Left lung (tissue), 10 donors: ENCODE measurements around the gene SOX12. TPM values are rescaled to one million over a fixed set of nuclear protein-coding genes. Genes with fewer than 3 reads are reported as not detected.
A peak's percentile ranks its signal among the peaks of the same experiment; 100 is the strongest.

Source experiments
- ATAC-seq: fragments of 200-7000 bp; cut with Tn5 transposase; one replicate; pipeline ENCODE4 v1.9.1; 2020; ENCODE audit warnings: moderate library complexity
- DNase-seq, 4 donors: peaks; one replicate each; pipeline ENCODE4 v3.0.0-alpha.2; 2013 to 2020
- H3K27ac ChIP-seq, 2 donors: fragments of 200-600 bp; sonication (generic) in 1 of 2; one replicate each; pipeline versions ENCODE4 v1.5.0 to v1.8.0; 2020 to 2021
- H3K27me3 ChIP-seq, 2 donors: fragments of 200-600 bp; sonication (generic) in 1 of 2; one replicate each; pipeline versions ENCODE4 v1.5.0 to v1.8.0; 2020 to 2021
- H3K36me3 ChIP-seq, 2 donors: fragments of 200-600 bp; sonication (generic) in 1 of 2; one replicate each; pipeline versions ENCODE4 v1.5.0 to v1.8.0; 2020 to 2021
- H3K4me1 ChIP-seq, 2 donors: fragments of 200-600 bp; one replicate each; pipeline ENCODE4 v1.8.0; 2021
- H3K4me3 ChIP-seq, 2 donors: fragments of 200-600 bp; sonication (generic) in 1 of 2; one replicate each; pipeline versions ENCODE4 v1.5.0 to v1.8.0; 2020 to 2021; ENCODE audit warnings: mild to moderate bottlenecking in 1 of 2
- H3K9me3 ChIP-seq, 2 donors: fragments of 200-600 bp; sonication (generic) in 1 of 2; one replicate each; pipeline versions ENCODE4 v1.5.0 to v1.8.0; 2020 to 2021
- CTCF ChIP-seq, 2 donors: fragments of 200-600 bp; sonication (generic) in 1 of 2; IDR thresholded peaks; one replicate each; pipeline versions ENCODE4 v1.5.0 to v1.8.0; 2021; ENCODE audit warnings: antibody characterized with exemption in 2 of 2
- intact Hi-C, 2 donors: fragments of 100-400 bp; cut with DNase I; formaldehyde crosslinking; loops; one replicate each; pipeline versions ENCODE4 v1.11.2 to v1.14.2; 2022
- polyA plus RNA-seq, 6 donors: library from polyadenylated mRNA; unstranded; fragments of 120-200 nt; gene quantifications; one replicate each; pipeline ENCODE4 v1.2.1, GENCODE V29; 2013; ENCODE audit not compliant: insufficient read length in 6 of 6
- total RNA-seq, 2 donors: library from RNA; stranded (reverse); fragmentation: NEBNext Ultra II Directional; extraction: Animal tissue kit (Norgen Biotek cat#: 25700); gene quantifications; one replicate each; pipeline ENCODE4 v1.2.1, GENCODE V29; 2021
- donor health status: DM: no; HTN: yes; CAD: no.
- donor health status: DM: no; HTN: no; CAD: no.

Gene SOX12
- total and polyA plus RNA-seq, 8 donors = 14.0 to 39.3 (median 30.6) TPM

GRCh38 chr20:289693-290083 lies 35.7 kb upstream of the SOX12 start:
- no peak for DNase-seq
- H3K4me3 ChIP-seq = peak overlapping the region; percentile 39 to 67
- ATAC-seq = no peak
- H3K27me3 ChIP-seq = no peaks in the 10 kb centered on the region
- H3K27ac ChIP-seq = peak overlapping the region; percentile 78 to 80
- no peaks in the 10 kb centered on the region for H3K36me3 ChIP-seq
- intact Hi-C loops = no loop called here
- H3K9me3 ChIP-seq = no peaks in the 10 kb centered on the region
- no peak for TF ChIP-seq CTCF (IDR thresholded peaks at IDR 0.05)
- H3K4me1 ChIP-seq = peaks cover 6 to 28% of the 10 kb centered on the region in 2 donors

- ATAC-seq = peak; percentile 99
- peaks cover 6 to 28% of the 10 kb centered on the region in 2 donors for H3K4me1 ChIP-seq
- H3K36me3 ChIP-seq = no peaks in the 10 kb centered on the region
- H3K9me3 ChIP-seq = no peaks in the 10 kb centered on the region
- DNase-seq = peak; percentile 91 to 96 (median 95)
- peak within 1 kb of the TSS; percentile 39 to 67 for H3K4me3 ChIP-seq
- intact Hi-C loops = no loop called here
- TF ChIP-seq CTCF (IDR thresholded peaks at IDR 0.05) = peak; percentile 27 to 42
- peak within 1 kb of the TSS; percentile 78 to 80 for H3K27ac ChIP-seq
- H3K27me3 ChIP-seq = no peaks in the 10 kb centered on the region
These were observed 35.1 kb upstream of the SOX12 start, which contains the start of gene C20orf96 for GRCh38 chr20:290084-290831. C20orf96 (minus strand) TSS chr20:290750; CDS start chr20:290610, 140 bp downstream.

- intact Hi-C loops = no loop called here
- ATAC-seq (no peak), DNase-seq (no peak)
- H3K27ac ChIP-seq = no peak overlapping the region
- H3K4me1 ChIP-seq = peaks cover 14 to 49% of the 10 kb centered on the region in 2 donors
- no peaks in the 10 kb centered on the region for H3K9me3 ChIP-seq
- TF ChIP-seq CTCF (IDR thresholded peaks at IDR 0.05) = no peak
- H3K36me3 ChIP-seq = no peaks in the 10 kb centered on the region
- no peaks in the 10 kb centered on the region for H3K27me3 ChIP-seq
- no peak overlapping the region for H3K4me3 ChIP-seq
These were observed 30.8 kb upstream of the SOX12 start for GRCh38 chr20:294602-295001.

- Histone ChIP-seq H3K27me3 (no peaks in the 10 kb centered on the region), H3K27ac (no peak overlapping the region), H3K9me3 (no peaks in the 10 kb centered on the region), H3K4me1 (peaks cover 26 to 54% of the 10 kb centered on the region in 2 donors), H3K36me3 (no peaks in the 10 kb centered on the region), H3K4me3 (no peak overlapping the region)
- no peak for TF ChIP-seq CTCF (IDR thresholded peaks at IDR 0.05)
- DNase-seq (no peak), ATAC-seq (no peak)
- intact Hi-C loops = no loop called here
These were observed 29.5 kb upstream of the SOX12 start for GRCh38 chr20:295804-296203.

GRCh38 chr20:297098-297924 lies 28.0 kb upstream of the SOX12 start, which contains the start of gene ZCCHC3:
ZCCHC3 (plus strand) TSS chr20:297570; CDS start chr20:297587, 17 bp downstream.
- Histone ChIP-seq H3K4me3 (peak within 1 kb of the TSS; percentile 88 to 91), H3K36me3 (no peaks in the 10 kb centered on the region), H3K4me1 (peaks cover 28 to 54% of the 10 kb centered on the region in 2 donors), H3K9me3 (no peaks in the 10 kb centered on the region), H3K27ac (peak within 1 kb of the TSS; percentile 98 to 100), H3K27me3 (no peaks in the 10 kb centered on the region)
- ATAC-seq = peak; percentile 87
- no peak for TF ChIP-seq CTCF (IDR thresholded peaks at IDR 0.05)
- intact Hi-C loops = no loop called here
- peak; percentile 91 to 98 (median 95) for DNase-seq
